Activated CD4-positive, alpha-beta memory T cell treated with anti-CD3 and anti-CD28 coated beads for 36 hours (primary cell): Measurements from ENCODE around the gene SMC3. TPM values are rescaled to one million over a fixed set of nuclear protein-coding genes. Genes with fewer than 3 reads are reported as not detected.

Source experiments
- CTCF ChIA-PET: fragments of 350-600 bp; sonication (Branson Sonifier 250); formaldehyde crosslinking; loops from one replicate; lab custom pipeline; 2021; ENCODE audit warnings: antibody characterized with exemption, inconsistent platforms; lab: Charles Lee
- POLR2A ChIA-PET: fragments of 350-600 bp; sonication (Branson Sonifier 250); formaldehyde crosslinking; loops from one replicate; lab custom pipeline; 2021; ENCODE audit warnings: antibody characterized with exemption; lab: Charles Lee
- DNase-seq: peaks from one replicate; pipeline ENCODE4 v3.0.0-alpha.2; 2020
- H3K27ac Mint-ChIP-seq: one replicate; pipeline ENCODE4 v1.8.0; 2021; ENCODE audit warnings: mixed read lengths
- H3K27me3 Mint-ChIP-seq: one replicate; pipeline ENCODE4 v1.8.0; 2021; ENCODE audit warnings: mixed read lengths
- H3K36me3 Mint-ChIP-seq: one replicate; pipeline ENCODE4 v1.8.0; 2021; ENCODE audit warnings: mixed read lengths
- H3K4me1 Mint-ChIP-seq: one replicate; pipeline ENCODE4 v1.8.0; 2021; ENCODE audit warnings: low read depth, mixed read lengths
- H3K4me3 Mint-ChIP-seq: one replicate; pipeline ENCODE4 v1.8.0; 2021; ENCODE audit warnings: mild to moderate bottlenecking, mixed read lengths
- H3K9me3 Mint-ChIP-seq: one replicate; pipeline ENCODE4 v1.8.0; 2021; ENCODE audit warnings: mixed read lengths
- intact Hi-C: fragments of 100-400 bp; cut with micrococcal nuclease; formaldehyde crosslinking; loops from one replicate; pipeline ENCODE4 v1.15.1; 2023
- total RNA-seq, 2 experiments: library from RNA; stranded (reverse); gene quantifications; one replicate each; pipeline ENCODE4 v1.2.3, GENCODE V29; 2021

Gene SMC3
- total RNA-seq, 2 experiments from 2014 or later: 89.5 to 92.2 TPM

GRCh38 chr10:110546077-110546476, 21.4 kb upstream of the SMC3 start:
- ChIA-PET CTCF (interaction anchor here (0.8 to 4.8 kb wide), 25 partner anchors 9 to 340 kb away, joined by 3 to 99 read pairs (median 5); partner anchors contain the start of genes DUSP5, MXI1 and SMNDC1), POLR2A (interaction anchor here (1.9 kb wide), 1 partner anchor 43 kb away, joined by 6 read pairs; no protein-coding TSS in a partner anchor)
- Mint-ChIP-seq H3K27ac (no peak overlapping the region), H3K9me3 (no peaks in the 10 kb centered on the region), H3K27me3 (peaks cover 4% of the 10 kb centered on the region), H3K4me1 (peaks cover 10% of the 10 kb centered on the region), H3K36me3 (no peaks in the 10 kb centered on the region), H3K4me3 (no peak overlapping the region)
- intact Hi-C loops: loop anchor here (10.0 kb wide), 1 partner anchor 411 kb away; no protein-coding TSS in a partner anchor
- DNase-seq: no peak

GRCh38 chr10:110546499-110547110, 20.9 kb upstream of the SMC3 start:
- Mint-ChIP-seq H3K27ac (no peak overlapping the region), H3K9me3 (no peaks in the 10 kb centered on the region), H3K4me1 (peaks cover 10% of the 10 kb centered on the region), H3K27me3 (peaks cover 7% of the 10 kb centered on the region), H3K36me3 (no peaks in the 10 kb centered on the region), H3K4me3 (no peak overlapping the region)
- ChIA-PET POLR2A (interaction anchor here (0.9 to 1.9 kb wide), 2 partner anchors 44 to 230 kb away, joined by 3 to 6 read pairs; no protein-coding TSS in a partner anchor), CTCF (interaction anchor here (0.6 to 4.8 kb wide), 41 partner anchors 8 to 340 kb away, joined by 3 to 99 read pairs (median 4); partner anchors contain the start of genes DUSP5, MXI1 and SMNDC1)
- no peak for DNase-seq
- intact Hi-C loops: loop anchor here (1.0 to 10.0 kb wide), 8 partner anchors 10 to 412 kb away; partner anchors contain the start of gene DUSP5

DNA sequence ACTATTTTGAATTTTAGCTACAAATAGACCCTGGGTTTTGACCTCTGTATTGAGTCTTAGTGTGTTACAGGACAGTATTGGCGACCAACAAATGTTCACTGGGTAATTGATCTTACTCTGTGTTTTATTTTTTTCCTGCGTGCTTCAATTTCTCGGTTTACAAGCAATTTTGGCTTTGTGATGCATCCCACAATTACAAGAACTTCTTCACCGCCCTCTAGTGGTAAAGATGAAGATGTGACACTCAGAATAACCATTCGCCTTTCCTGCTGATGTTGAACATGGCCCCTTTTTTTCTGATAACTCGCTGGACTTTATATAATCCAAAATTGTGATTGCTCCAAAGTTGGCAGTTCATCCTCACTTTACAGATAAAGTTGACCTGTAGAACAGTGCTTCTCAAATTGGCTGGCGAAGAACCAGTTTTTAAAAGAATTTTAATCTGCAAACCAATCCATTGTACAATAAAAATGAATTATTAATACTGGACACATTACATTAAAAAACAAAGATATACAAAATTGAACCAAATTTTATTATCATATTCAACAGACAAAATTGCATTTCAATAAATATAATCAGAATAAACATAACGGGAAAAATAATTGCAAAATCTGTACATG, 20.2 kb upstream of the SMC3 start:
- Mint-ChIP-seq H3K4me1 (peaks cover 10% of the 10 kb centered on the region), H3K4me3 (no peak overlapping the region), H3K9me3 (no peaks in the 10 kb centered on the region), H3K27ac (no peak overlapping the region), H3K36me3 (no peaks in the 10 kb centered on the region), H3K27me3 (peaks cover 12% of the 10 kb centered on the region)
- ChIA-PET POLR2A (interaction anchor here (0.9 to 1.9 kb wide), 2 partner anchors 44 to 231 kb away, joined by 3 to 6 read pairs; no protein-coding TSS in a partner anchor), CTCF (interaction anchor here (0.6 to 4.8 kb wide), 41 partner anchors 9 to 341 kb away, joined by 3 to 99 read pairs (median 4); partner anchors contain the start of genes DUSP5, MXI1 and SMNDC1)
- no peak for DNase-seq
- intact Hi-C loops: loop anchor here (1.0 to 10.0 kb wide), 8 partner anchors 11 to 412 kb away; partner anchors contain the start of gene DUSP5

GRCh38 chr10:110548002-110548401, 19.5 kb upstream of the SMC3 start:
- Mint-ChIP-seq H3K36me3 (no peaks in the 10 kb centered on the region), H3K4me1 (peaks cover 10% of the 10 kb centered on the region), H3K27me3 (peaks cover 12% of the 10 kb centered on the region), H3K27ac (no peak overlapping the region), H3K9me3 (no peaks in the 10 kb centered on the region), H3K4me3 (no peak overlapping the region)
- DNase-seq: no peak
- CTCF ChIA-PET: interaction anchor here (0.8 to 4.8 kb wide), 14 partner anchors 8 to 243 kb away, joined by 3 to 99 read pairs (median 4); partner anchors contain the start of gene SMNDC1
- intact Hi-C loops: loop anchor here (10.0 kb wide), 1 partner anchor 413 kb away; no protein-coding TSS in a partner anchor
- POLR2A ChIA-PET: no interaction called here

DNA sequence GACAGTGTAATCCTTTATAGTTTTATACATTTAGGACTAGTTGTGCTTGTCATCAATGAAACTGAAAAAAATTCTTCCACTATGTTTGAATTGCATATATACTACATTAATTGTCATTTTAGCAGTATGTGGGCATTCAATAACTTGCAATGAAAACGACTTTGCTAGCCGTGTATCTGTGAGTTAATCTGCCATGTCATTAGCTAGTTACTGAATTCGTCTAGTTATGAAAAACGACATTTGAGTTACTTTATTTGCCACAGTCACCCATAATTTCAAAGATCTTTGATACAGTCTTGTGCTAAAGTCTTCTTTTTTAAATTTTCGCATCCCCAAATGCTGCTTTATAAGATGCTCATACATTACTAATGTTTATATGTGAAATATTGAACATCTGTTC, 18.3 kb upstream of the SMC3 start:
- Mint-ChIP-seq H3K27me3 (peaks cover 12% of the 10 kb centered on the region), H3K4me3 (no peak overlapping the region), H3K4me1 (peaks cover 10% of the 10 kb centered on the region), H3K9me3 (no peaks in the 10 kb centered on the region), H3K27ac (no peak overlapping the region), H3K36me3 (no peaks in the 10 kb centered on the region)
- ChIA-PET POLR2A (no interaction called here), CTCF (interaction anchor here (0.6 to 4.8 kb wide), 4 partner anchors 42 to 244 kb away, joined by 3 to 99 read pairs (median 19); partner anchors contain the start of gene SMNDC1)
- DNase-seq: no peak
- intact Hi-C loops: loop anchor here (10.0 kb wide), 1 partner anchor 414 kb away; no protein-coding TSS in a partner anchor

- H3K27me3 Mint-ChIP-seq: peaks cover 12% of the 10 kb centered on the region
- no peak overlapping the region for H3K27ac Mint-ChIP-seq
- no peak overlapping the region for H3K4me3 Mint-ChIP-seq
- peaks cover 2% of the 10 kb centered on the region for H3K4me1 Mint-ChIP-seq
- no peaks in the 10 kb centered on the region for H3K9me3 Mint-ChIP-seq
- no peaks in the 10 kb centered on the region for H3K36me3 Mint-ChIP-seq
- intact Hi-C loops: no loop called here
- CTCF ChIA-PET: interaction anchor here (0.6 to 1.5 kb wide), 3 partner anchors 200 to 240 kb away, joined by 3 to 5 read pairs (median 3); no protein-coding TSS in a partner anchor
- no peak for DNase-seq
- POLR2A ChIA-PET: no interaction called here
Measured at GRCh38 chr10:110553905-110554304, 13.6 kb upstream of the SMC3 start.

- no peak overlapping the region for H3K27ac Mint-ChIP-seq
- no peaks in the 10 kb centered on the region for H3K36me3 Mint-ChIP-seq
- H3K4me1 Mint-ChIP-seq: peaks cover 2% of the 10 kb centered on the region
- DNase-seq: no peak
- H3K9me3 Mint-ChIP-seq: no peaks in the 10 kb centered on the region
- ChIA-PET CTCF (no interaction called here), POLR2A (no interaction called here)
- H3K4me3 Mint-ChIP-seq: no peak overlapping the region
- intact Hi-C loops: loop anchor here (2.0 kb wide), 1 partner anchor 17 kb away; no protein-coding TSS in a partner anchor
- H3K27me3 Mint-ChIP-seq: peaks cover 8% of the 10 kb centered on the region
Measured at GRCh38 chr10:110556296-110556695, 11.2 kb upstream of the SMC3 start.

DNA sequence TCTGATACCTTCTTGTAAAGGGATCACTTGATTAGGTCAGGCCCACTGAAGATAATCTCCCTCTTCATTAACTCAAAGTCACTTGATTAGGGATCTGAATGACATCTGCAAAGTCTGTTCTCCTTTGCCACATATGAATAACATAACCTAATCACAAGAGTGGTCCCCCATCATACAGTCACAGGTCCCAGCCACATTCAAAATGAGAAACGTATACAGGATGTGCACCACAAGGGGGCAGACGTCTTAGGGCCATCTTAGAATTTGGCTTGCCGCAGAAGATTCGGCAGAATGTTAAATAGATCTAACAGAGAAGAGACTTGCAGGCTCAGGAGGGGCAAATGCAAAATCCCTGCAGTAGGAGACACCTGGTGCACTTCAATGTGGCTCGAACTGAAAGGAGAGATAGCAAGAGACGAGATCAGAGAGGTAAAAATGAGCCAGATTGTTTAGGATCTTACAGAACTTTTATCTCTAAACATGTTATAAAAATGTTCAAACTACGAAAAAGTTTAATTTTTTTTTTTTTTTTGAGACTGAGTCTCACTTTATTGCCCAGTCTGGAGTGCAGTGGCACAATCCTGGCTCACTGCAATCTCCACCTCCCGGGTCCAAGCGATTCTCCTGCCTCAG, 10.4 kb upstream of the SMC3 start:
- DNase-seq: peak; percentile 80
- H3K4me1 Mint-ChIP-seq: peaks cover 2% of the 10 kb centered on the region
- ChIA-PET CTCF (interaction anchor here (0.7 to 1.3 kb wide), 7 partner anchors 9 to 245 kb away, joined by 3 to 5 read pairs (median 4); partner anchors contain the start of gene SMC3), POLR2A (no interaction called here)
- no peak overlapping the region for H3K27ac Mint-ChIP-seq
- H3K36me3 Mint-ChIP-seq: no peaks in the 10 kb centered on the region
- no peaks in the 10 kb centered on the region for H3K9me3 Mint-ChIP-seq
- H3K27me3 Mint-ChIP-seq: peaks cover under 1% of the 10 kb centered on the region
- no peak overlapping the region for H3K4me3 Mint-ChIP-seq
- intact Hi-C loops: loop anchor here (1.0 to 2.0 kb wide), 3 partner anchors 10 to 43 kb away; partner anchors contain the start of gene SMC3

GRCh38 chr10:110558041-110558440, 9.5 kb upstream of the SMC3 start:
- H3K36me3 Mint-ChIP-seq: no peaks in the 10 kb centered on the region
- intact Hi-C loops: no loop called here
- H3K27me3 Mint-ChIP-seq: peaks cover 4% of the 10 kb centered on the region
- no peaks in the 10 kb centered on the region for H3K9me3 Mint-ChIP-seq
- no peak overlapping the region for H3K27ac Mint-ChIP-seq
- peaks cover 6% of the 10 kb centered on the region for H3K4me1 Mint-ChIP-seq
- ChIA-PET POLR2A (interaction anchor here (1.2 kb wide), 1 partner anchor 13 kb away, joined by 5 read pairs; no protein-coding TSS in a partner anchor), CTCF (interaction anchor here (0.7 to 1.8 kb wide), 10 partner anchors 10 to 417 kb away, joined by 3 to 5 read pairs (median 4); partner anchors contain the start of gene SMC3)
- no peak for DNase-seq
- H3K4me3 Mint-ChIP-seq: no peak overlapping the region

DNA sequence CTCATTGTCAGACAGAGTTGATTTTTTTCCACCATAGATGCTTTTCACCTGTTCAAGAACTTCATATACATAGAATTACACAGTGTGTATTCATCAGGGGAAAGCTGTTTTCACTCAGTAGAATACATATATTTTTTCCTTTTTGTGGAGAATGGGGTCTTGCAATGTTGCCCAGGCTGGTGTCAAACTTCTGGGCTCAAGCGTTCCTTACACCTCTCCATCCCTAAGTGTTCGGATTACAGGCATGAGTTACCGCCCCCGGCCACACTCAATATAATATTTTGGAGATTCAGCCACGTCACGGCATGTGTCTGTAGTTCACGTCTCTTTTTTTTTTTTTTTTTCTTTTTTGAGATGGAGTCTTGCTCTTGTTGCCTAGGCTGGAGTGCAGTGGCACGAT, 7.5 kb upstream of the SMC3 start:
- DNase-seq: no peak
- Mint-ChIP-seq H3K36me3 (no peaks in the 10 kb centered on the region), H3K4me1 (peaks cover 8% of the 10 kb centered on the region), H3K4me3 (no peak overlapping the region), H3K9me3 (no peaks in the 10 kb centered on the region), H3K27me3 (peaks cover 10% of the 10 kb centered on the region), H3K27ac (no peak overlapping the region)
- POLR2A ChIA-PET: no interaction called here
- intact Hi-C loops: no loop called here
- CTCF ChIA-PET: interaction anchor here (1.2 to 2.8 kb wide), 4 partner anchors 13 to 207 kb away, joined by 5 to 8 read pairs (median 5); no protein-coding TSS in a partner anchor

- no peak for DNase-seq
- ChIA-PET CTCF (interaction anchor here (0.8 to 2.8 kb wide), 2 partner anchors 38 to 256 kb away, joined by 3 to 8 read pairs; partner anchors contain the start of gene SMNDC1), POLR2A (no interaction called here)
Measured at GRCh38 chr10:110561292-110561691, 6.2 kb upstream of the SMC3 start.

More at GRCh38 chr10:110561292-110561691, 6.2 kb upstream of the SMC3 start:
- peaks cover 8% of the 10 kb centered on the region for H3K4me1 Mint-ChIP-seq
- peaks cover 10% of the 10 kb centered on the region for H3K27me3 Mint-ChIP-seq
- intact Hi-C loops: no loop called here
- H3K36me3 Mint-ChIP-seq: no peaks in the 10 kb centered on the region
- no peak overlapping the region for H3K27ac Mint-ChIP-seq
- H3K9me3 Mint-ChIP-seq: no peaks in the 10 kb centered on the region
- no peak overlapping the region for H3K4me3 Mint-ChIP-seq
